ENCODE measurements around the gene THBD. TPM values are rescaled to one million over a fixed set of nuclear protein-coding genes. Genes with fewer than 3 reads are reported as not detected.

Gene THBD
- polyA plus RNA-seq, 4 donors: 1.8 to 29.6 (median 2.4) TPM

GRCh38 chr20:23013429-23013828, 36.0 kb downstream of the THBD start:
- Histone ChIP-seq H3K4me3 (ENCODE audit: low read depth in 1 of 3, low read length in 3 of 3) (no peak overlapping the region), H3K27me3 (ENCODE audit: control insufficient read depth in 3 of 3, insufficient read depth in 3 of 3, low read length in 3 of 3) (no peaks in the 10 kb centered on the region), H3K9me3 (ENCODE audit: control insufficient read depth in 2 of 2, insufficient read depth in 1 of 2, low read depth in 1 of 2, low read length in 1 of 2) (no peaks in the 10 kb centered on the region), H3K4me1 (ENCODE audit: control insufficient read depth in 3 of 3, insufficient read depth in 2 of 3, low read depth in 1 of 3, low read length in 2 of 3) (no peaks in the 10 kb centered on the region), H3K27ac (ENCODE audit: low read depth in 1 of 3, low read length in 2 of 3) (no peak overlapping the region), H3K36me3 (ENCODE audit: control insufficient read depth in 3 of 3, insufficient read depth in 2 of 3, low read depth in 1 of 3, low read length in 3 of 3) (no peaks in the 10 kb centered on the region)
- FAIRE-seq (no peak), DNase-seq (peak in 1 of 2 donors; percentile 5)
- WGBS, 3 donors: 12 to 44% (median 23%) methylated on average over 5 of the region's 5 CpGs

GRCh38 chr20:23011008-23011721, 38.3 kb downstream of the THBD start:
- Histone ChIP-seq H3K36me3 (ENCODE audit: control insufficient read depth in 3 of 3, insufficient read depth in 2 of 3, low read depth in 1 of 3, low read length in 3 of 3) (no peaks in the 10 kb centered on the region), H3K4me3 (ENCODE audit: low read depth in 1 of 3, low read length in 3 of 3) (no peak overlapping the region), H3K27me3 (ENCODE audit: control insufficient read depth in 3 of 3, insufficient read depth in 3 of 3, low read length in 3 of 3) (no peaks in the 10 kb centered on the region), H3K27ac (ENCODE audit: low read depth in 1 of 3, low read length in 2 of 3) (no peak overlapping the region), H3K9me3 (ENCODE audit: control insufficient read depth in 2 of 2, insufficient read depth in 1 of 2, low read depth in 1 of 2, low read length in 1 of 2) (no peaks in the 10 kb centered on the region), H3K4me1 (ENCODE audit: control insufficient read depth in 3 of 3, insufficient read depth in 2 of 3, low read depth in 1 of 3, low read length in 2 of 3) (no peaks in the 10 kb centered on the region)
- FAIRE-seq (no peak), DNase-seq (no peak)
- WGBS, 3 donors: 81 to 82% (median 82%) methylated on average over 11 of the region's 11 CpGs

GRCh38 chr20:23010096-23010495, 39.4 kb downstream of the THBD start:
- no peak overlapping the region for H3K4me3 ChIP-seq (ENCODE audit: low read depth in 1 of 3, low read length in 3 of 3)
- DNase-seq (no peak), FAIRE-seq (no peak)
- no peaks in the 10 kb centered on the region for H3K27me3 ChIP-seq (ENCODE audit: control insufficient read depth in 3 of 3, insufficient read depth in 3 of 3, low read length in 3 of 3)
- no peaks in the 10 kb centered on the region for H3K9me3 ChIP-seq (ENCODE audit: control insufficient read depth in 2 of 2, insufficient read depth in 1 of 2, low read depth in 1 of 2, low read length in 1 of 2)
- 61 to 83% (median 78%) methylated on average over 5 of the region's 5 CpGs for WGBS, 3 donors
- no peaks in the 10 kb centered on the region for H3K4me1 ChIP-seq (ENCODE audit: control insufficient read depth in 3 of 3, insufficient read depth in 2 of 3, low read depth in 1 of 3, low read length in 2 of 3)
- no peak overlapping the region for H3K27ac ChIP-seq (ENCODE audit: low read depth in 1 of 3, low read length in 2 of 3)
- no peaks in the 10 kb centered on the region for H3K36me3 ChIP-seq (ENCODE audit: control insufficient read depth in 3 of 3, insufficient read depth in 2 of 3, low read depth in 1 of 3, low read length in 3 of 3)

GRCh38 chr20:23009636-23010035, 39.8 kb downstream of the THBD start:
- no peaks in the 10 kb centered on the region for H3K9me3 ChIP-seq (ENCODE audit: control insufficient read depth in 2 of 2, insufficient read depth in 1 of 2, low read depth in 1 of 2, low read length in 1 of 2)
- 8 to 33% (median 14%) methylated on average over 3 of the region's 3 CpGs for WGBS, 3 donors
- no peak for DNase-seq
- H3K27ac ChIP-seq (ENCODE audit: low read depth in 1 of 3, low read length in 2 of 3): no peak overlapping the region
- H3K4me1 ChIP-seq (ENCODE audit: control insufficient read depth in 3 of 3, insufficient read depth in 2 of 3, low read depth in 1 of 3, low read length in 2 of 3): no peaks in the 10 kb centered on the region
- no peaks in the 10 kb centered on the region for H3K27me3 ChIP-seq (ENCODE audit: control insufficient read depth in 3 of 3, insufficient read depth in 3 of 3, low read length in 3 of 3)
- FAIRE-seq: no peak
- H3K4me3 ChIP-seq (ENCODE audit: low read depth in 1 of 3, low read length in 3 of 3): no peak overlapping the region
- no peaks in the 10 kb centered on the region for H3K36me3 ChIP-seq (ENCODE audit: control insufficient read depth in 3 of 3, insufficient read depth in 2 of 3, low read depth in 1 of 3, low read length in 3 of 3)

GRCh38 chr20:23008667-23009066, 40.8 kb downstream of the THBD start:
- DNase-seq (no peak), FAIRE-seq (no peak)
- WGBS, 3 donors: 83 to 92% (median 84%) methylated on average over 2 of the region's 2 CpGs
- Histone ChIP-seq H3K27me3 (ENCODE audit: control insufficient read depth in 3 of 3, insufficient read depth in 3 of 3, low read length in 3 of 3) (no peaks in the 10 kb centered on the region), H3K9me3 (ENCODE audit: control insufficient read depth in 2 of 2, insufficient read depth in 1 of 2, low read depth in 1 of 2, low read length in 1 of 2) (no peaks in the 10 kb centered on the region), H3K4me1 (ENCODE audit: control insufficient read depth in 3 of 3, insufficient read depth in 2 of 3, low read depth in 1 of 3, low read length in 2 of 3) (no peaks in the 10 kb centered on the region), H3K27ac (ENCODE audit: low read depth in 1 of 3, low read length in 2 of 3) (no peak overlapping the region), H3K36me3 (ENCODE audit: control insufficient read depth in 3 of 3, insufficient read depth in 2 of 3, low read depth in 1 of 3, low read length in 3 of 3) (no peaks in the 10 kb centered on the region), H3K4me3 (ENCODE audit: low read depth in 1 of 3, low read length in 3 of 3) (no peak overlapping the region)

- no peak for FAIRE-seq
Measured at GRCh38 chr20:23007886-23008655, 41.4 kb downstream of the THBD start.

GRCh38 chr20:23007462-23007861, 42.0 kb downstream of the THBD start:
- no peak for FAIRE-seq

More at GRCh38 chr20:23007886-23008655, 41.4 kb downstream of the THBD start:
- Histone ChIP-seq H3K27ac (ENCODE audit: low read depth in 1 of 3, low read length in 2 of 3) (no peak overlapping the region), H3K27me3 (ENCODE audit: control insufficient read depth in 3 of 3, insufficient read depth in 3 of 3, low read length in 3 of 3) (no peaks in the 10 kb centered on the region), H3K4me1 (ENCODE audit: control insufficient read depth in 3 of 3, insufficient read depth in 2 of 3, low read depth in 1 of 3, low read length in 2 of 3) (no peaks in the 10 kb centered on the region), H3K36me3 (ENCODE audit: control insufficient read depth in 3 of 3, insufficient read depth in 2 of 3, low read depth in 1 of 3, low read length in 3 of 3) (no peaks in the 10 kb centered on the region), H3K9me3 (ENCODE audit: control insufficient read depth in 2 of 2, insufficient read depth in 1 of 2, low read depth in 1 of 2, low read length in 1 of 2) (no peaks in the 10 kb centered on the region), H3K4me3 (ENCODE audit: low read depth in 1 of 3, low read length in 3 of 3) (no peak overlapping the region)
- no peak for DNase-seq
- WGBS, 3 donors: 88 to 94% (median 91%) methylated on average over 9 of the region's 9 CpGs

GRCh38 chr20:23005776-23006175, 43.7 kb downstream of the THBD start:
- no peaks in the 10 kb centered on the region for H3K36me3 ChIP-seq (ENCODE audit: control insufficient read depth in 3 of 3, insufficient read depth in 2 of 3, low read depth in 1 of 3, low read length in 3 of 3)
- no peak overlapping the region for H3K4me3 ChIP-seq (ENCODE audit: low read depth in 1 of 3, low read length in 3 of 3)
- no peaks in the 10 kb centered on the region for H3K4me1 ChIP-seq (ENCODE audit: control insufficient read depth in 3 of 3, insufficient read depth in 2 of 3, low read depth in 1 of 3, low read length in 2 of 3)
- FAIRE-seq (no peak), DNase-seq (no peak)
- H3K27ac ChIP-seq (ENCODE audit: low read depth in 1 of 3, low read length in 2 of 3): no peak overlapping the region
- H3K9me3 ChIP-seq (ENCODE audit: control insufficient read depth in 2 of 2, insufficient read depth in 1 of 2, low read depth in 1 of 2, low read length in 1 of 2): no peaks in the 10 kb centered on the region
- no peaks in the 10 kb centered on the region for H3K27me3 ChIP-seq (ENCODE audit: control insufficient read depth in 3 of 3, insufficient read depth in 3 of 3, low read length in 3 of 3)

More at GRCh38 chr20:23007462-23007861, 42.0 kb downstream of the THBD start:
- H3K36me3 ChIP-seq (ENCODE audit: control insufficient read depth in 3 of 3, insufficient read depth in 2 of 3, low read depth in 1 of 3, low read length in 3 of 3): no peaks in the 10 kb centered on the region
- H3K4me1 ChIP-seq (ENCODE audit: control insufficient read depth in 3 of 3, insufficient read depth in 2 of 3, low read depth in 1 of 3, low read length in 2 of 3): no peaks in the 10 kb centered on the region
- H3K27me3 ChIP-seq (ENCODE audit: control insufficient read depth in 3 of 3, insufficient read depth in 3 of 3, low read length in 3 of 3): no peaks in the 10 kb centered on the region
- H3K27ac ChIP-seq (ENCODE audit: low read depth in 1 of 3, low read length in 2 of 3): no peak overlapping the region
- H3K9me3 ChIP-seq (ENCODE audit: control insufficient read depth in 2 of 2, insufficient read depth in 1 of 2, low read depth in 1 of 2, low read length in 1 of 2): no peaks in the 10 kb centered on the region
- no peak for DNase-seq
- no peak overlapping the region for H3K4me3 ChIP-seq (ENCODE audit: low read depth in 1 of 3, low read length in 3 of 3)
- WGBS, 3 donors: 78 to 89% (median 88%) methylated on average over 3 of the region's 3 CpGs
